B cell (primary cell): ENCODE results near the gene SLC25A38. TPM values are rescaled to one million over a fixed set of nuclear protein-coding genes. Genes with fewer than 3 reads are reported as not detected.

ENCODE experiments used
- ATAC-seq: fragments of 200-7000 bp; cut with Tn5 transposase; one replicate; pipeline ENCODE4 v1.10.0; 2021; ENCODE audit warnings: low read depth, mild to moderate bottlenecking, moderate number of reproducible peaks, moderate library complexity
- CTCF ChIA-PET: fragments of 350-600 bp; sonication (Branson Sonifier 250); formaldehyde crosslinking; loops from one replicate; lab custom pipeline; 2021; ENCODE audit warnings: antibody characterized with exemption, inconsistent platforms; lab: Charles Lee
- POLR2A ChIA-PET: fragments of 350-600 bp; sonication (Branson Sonifier 250); formaldehyde crosslinking; loops from one replicate; lab custom pipeline; 2021; ENCODE audit warnings: antibody characterized with exemption; lab: Charles Lee
- DNase-seq: peaks from one replicate; pipeline ENCODE4 v3.0.0; 2013
- H2AFZ ChIP-seq: 2 replicates; pipeline ENCODE4 v1.6.1; 2012; ENCODE audit warnings: mild to moderate bottlenecking, low read depth, low read length; ENCODE audit not compliant: insufficient read depth, poor library complexity, severe bottlenecking
- H3K27ac ChIP-seq, 2 donors: 1 replicate in 1 of 2; 2 replicates in 1 of 2; pipeline ENCODE4 v1.5.1; 2012 to 2013; ENCODE audit warnings: low read length in 2 of 2, mild to moderate bottlenecking in 2 of 2, moderate library complexity in 1 of 2
- H3K27me3 ChIP-seq, 4 experiments: fragments of 200-600 bp in 1 of 4; sonication (generic) in 1 of 4; replicated peaks in 1 of 4; 1 replicate in 2 of 4; 2 replicates in 2 of 4; pipeline versions ENCODE4 v1.6.1 to v1.7.0; 2013 to 2016; ENCODE audit warnings: low read length in 3 of 4, mild to moderate bottlenecking in 2 of 4, mixed read lengths in 1 of 4, moderate library complexity in 1 of 4; ENCODE audit not compliant: insufficient read depth in 4 of 4, control insufficient read depth in 3 of 4; ENCODE audit errors: control extremely low read depth in 1 of 4
- H3K36me3 ChIP-seq, 2 experiments: replicated peaks in 1 of 2; 1 replicate in 1 of 2; 2 replicates in 1 of 2; pipeline versions ENCODE4 v1.6.1 to v1.7.1; 2013; ENCODE audit warnings: low read length in 1 of 2; ENCODE audit not compliant: insufficient read depth in 2 of 2, control insufficient read depth in 1 of 2; ENCODE audit errors: control extremely low read depth in 1 of 2, extremely low read depth in 1 of 2
- H3K4me1 ChIP-seq, 2 donors: fragments of 200-600 bp in 1 of 2; sonication (generic) in 1 of 2; 1 replicate in 1 of 2; 2 replicates in 1 of 2; pipeline versions ENCODE4 v1.5.1 to v1.6.1; 2013 to 2017; ENCODE audit warnings: low read length in 2 of 2; ENCODE audit not compliant: control insufficient read depth in 2 of 2, insufficient read depth in 2 of 2
- H3K4me2 ChIP-seq: replicated peaks from 2 replicates; pipeline ENCODE3; 2012; ENCODE audit warnings: mild to moderate bottlenecking, low read depth, low read length; ENCODE audit not compliant: poor library complexity, severe bottlenecking
- H3K4me3 ChIP-seq, 5 experiments: fragments of 200-600 bp in 1 of 5; sonication (generic) in 1 of 5; 1 replicate in 3 of 5; 2 replicates in 2 of 5; pipeline versions ENCODE4 v1.5.1 to v1.7.0; 2011 to 2016; ENCODE audit warnings: low read length in 4 of 5, mild to moderate bottlenecking in 4 of 5, low read depth in 2 of 5, control low read depth in 1 of 5, moderate library complexity in 1 of 5; ENCODE audit not compliant: insufficient read depth in 1 of 5; ENCODE audit errors: control extremely low read depth in 1 of 5, extremely low read depth in 1 of 5
- H3K79me2 ChIP-seq: fragments of 200-600 bp; sonication (generic); one replicate; pipeline ENCODE4 v1.6.0; 2016; ENCODE audit warnings: low read length; ENCODE audit not compliant: control insufficient read depth, insufficient read depth
- H3K9ac ChIP-seq: fragments of 200-600 bp; sonication (generic); 2 replicates; pipeline ENCODE4 v1.6.1; 2017; ENCODE audit warnings: mild to moderate bottlenecking, low read length, moderate library complexity
- H3K9me3 ChIP-seq, 3 donors: one replicate each; pipeline versions ENCODE4 v1.6.1 to v1.7.1; 2013; ENCODE audit warnings: low read length in 2 of 3; ENCODE audit not compliant: control insufficient read depth in 2 of 3, insufficient read depth in 1 of 3; ENCODE audit errors: control extremely low read depth in 1 of 3
- H4K20me1 ChIP-seq: 2 replicates; pipeline ENCODE4 v1.6.0; 2012; ENCODE audit warnings: mild to moderate bottlenecking, low read length; ENCODE audit not compliant: insufficient read depth, control insufficient read depth, poor library complexity, severe bottlenecking
- H3K27ac Mint-ChIP-seq: one replicate; pipeline ENCODE4 v1.8.0; 2021; ENCODE audit warnings: mixed read lengths
- H3K27me3 Mint-ChIP-seq: one replicate; pipeline ENCODE4 v1.8.0; 2021; ENCODE audit warnings: mixed read lengths
- H3K4me1 Mint-ChIP-seq: one replicate; pipeline ENCODE4 v1.8.0; 2021; ENCODE audit warnings: mixed read lengths
- H3K4me3 Mint-ChIP-seq: one replicate; pipeline ENCODE4 v1.8.0; 2021; ENCODE audit warnings: mixed read lengths
- H3K9me3 Mint-ChIP-seq: one replicate; pipeline ENCODE4 v1.8.0; 2022; ENCODE audit warnings: mixed read lengths; ENCODE audit not compliant: insufficient read depth
- EZH2 ChIP-seq: IDR thresholded peaks from 2 replicates; pipeline ENCODE4 v1.6.1; 2012; ENCODE audit warnings: borderline replicate concordance, low read depth, mild to moderate bottlenecking, moderate library complexity, low read length; ENCODE audit not compliant: insufficient read depth, poor library complexity, severe bottlenecking
- WGBS: methylation state at CpG from one replicate; pipeline ENCODE4 v1.1.5; 2013; ENCODE audit warnings: missing lambda C conversion rate; ENCODE audit not compliant: insufficient coverage; 5-methylcytosine and 5-hydroxymethylcytosine counted together
- intact Hi-C: fragments of 100-400 bp; cut with micrococcal nuclease; formaldehyde crosslinking; loops from one replicate; pipeline ENCODE4 v1.10.0; 2022
- polyA plus RNA-seq: library from polyadenylated mRNA; depleted of rRNA; stranded (reverse); fragments of >200 nt; gene quantifications from 2 replicates; pipeline ENCODE4 v1.2.3, GENCODE V29; 2012
- total RNA-seq, 2 donors: library from RNA; stranded (reverse); fragments of 120-200 nt in 1 of 2; gene quantifications; 1 replicate in 1 of 2; 2 replicates in 1 of 2; pipeline versions ENCODE4 v1.2.3 to v1.2.4, GENCODE V29; 2013 to 2022
- TF ChIP-seq, protein P1 (sequence below): fragments of 200-600 bp; IDR thresholded peaks from one replicate; pipeline ENCODE4 v1.8.0; 2022; ENCODE audit warnings: antibody characterized with exemption, mild to moderate bottlenecking

SLC25A38 gene
- total and polyA plus RNA-seq, 2 donors (not counting 1 experiment from before 2014, with no cell fraction given), result 45.5 to 53.0 TPM

DNA sequence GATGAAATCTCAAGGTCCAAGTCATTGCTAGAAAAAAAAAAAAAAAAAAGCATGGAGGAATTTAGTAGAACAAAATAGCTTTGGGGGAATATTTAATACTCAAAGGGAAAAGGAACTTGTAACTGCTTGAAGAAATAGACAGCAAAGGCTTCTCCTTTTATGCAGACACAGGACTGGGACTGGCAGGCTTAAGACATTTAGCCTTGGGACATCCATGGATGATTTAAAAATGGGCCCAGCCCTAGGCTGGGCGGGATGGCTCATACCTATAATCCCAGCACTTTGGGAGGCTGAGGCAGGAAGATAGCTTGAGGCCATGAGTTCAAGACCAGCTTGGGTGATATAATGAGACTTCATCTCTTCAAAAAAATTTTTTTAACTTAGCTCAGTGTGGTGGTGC, 43.1 kb downstream of the SLC25A38 start:
- no peak overlapping the region for H3K4me2 ChIP-seq
- no peaks in the 10 kb centered on the region for H3K79me2 ChIP-seq
- no peaks in the 10 kb centered on the region for H4K20me1 ChIP-seq
- no peak overlapping the region for H3K4me3 Mint-ChIP-seq
- peaks cover 0 to 3% (median 0%) of the 10 kb centered on the region in 4 experiments for H3K27me3 ChIP-seq
- H3K4me1 ChIP-seq, result no peaks in the 10 kb centered on the region
- no peak for TF ChIP-seq EZH2
- TF ChIP-seq, protein P1, sequence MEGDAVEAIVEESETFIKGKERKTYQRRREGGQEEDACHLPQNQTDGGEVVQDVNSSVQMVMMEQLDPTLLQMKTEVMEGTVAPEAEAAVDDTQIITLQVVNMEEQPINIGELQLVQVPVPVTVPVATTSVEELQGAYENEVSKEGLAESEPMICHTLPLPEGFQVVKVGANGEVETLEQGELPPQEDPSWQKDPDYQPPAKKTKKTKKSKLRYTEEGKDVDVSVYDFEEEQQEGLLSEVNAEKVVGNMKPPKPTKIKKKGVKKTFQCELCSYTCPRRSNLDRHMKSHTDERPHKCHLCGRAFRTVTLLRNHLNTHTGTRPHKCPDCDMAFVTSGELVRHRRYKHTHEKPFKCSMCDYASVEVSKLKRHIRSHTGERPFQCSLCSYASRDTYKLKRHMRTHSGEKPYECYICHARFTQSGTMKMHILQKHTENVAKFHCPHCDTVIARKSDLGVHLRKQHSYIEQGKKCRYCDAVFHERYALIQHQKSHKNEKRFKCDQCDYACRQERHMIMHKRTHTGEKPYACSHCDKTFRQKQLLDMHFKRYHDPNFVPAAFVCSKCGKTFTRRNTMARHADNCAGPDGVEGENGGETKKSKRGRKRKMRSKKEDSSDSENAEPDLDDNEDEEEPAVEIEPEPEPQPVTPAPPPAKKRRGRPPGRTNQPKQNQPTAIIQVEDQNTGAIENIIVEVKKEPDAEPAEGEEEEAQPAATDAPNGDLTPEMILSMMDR, result no peak
- DNase-seq (no peak), ATAC-seq (no peak)
- H3K9me3 ChIP-seq, result no peaks in the 10 kb centered on the region
- no peak overlapping the region for H2AFZ ChIP-seq
- H3K27me3 Mint-ChIP-seq, result peaks cover 14% of the 10 kb centered on the region
- CTCF ChIA-PET, result interaction anchor here (1.9 kb wide), 1 partner anchor 9 kb away, joined by 5 read pairs; no protein-coding TSS in a partner anchor
- no peaks in the 10 kb centered on the region for H3K4me1 Mint-ChIP-seq
- no peak overlapping the region for H3K9ac ChIP-seq
- no peak overlapping the region for H3K27ac Mint-ChIP-seq
- H3K4me3 ChIP-seq, result no peak overlapping the region
- POLR2A ChIA-PET, result no interaction called here
- H3K9me3 Mint-ChIP-seq, result no peaks in the 10 kb centered on the region
- intact Hi-C loops, result no loop called here
- no peaks in the 10 kb centered on the region for H3K36me3 ChIP-seq
- no CpG with 5 or more reads among the region's 1 CpG for WGBS
- H3K27ac ChIP-seq, result no peak overlapping the region

DNA sequence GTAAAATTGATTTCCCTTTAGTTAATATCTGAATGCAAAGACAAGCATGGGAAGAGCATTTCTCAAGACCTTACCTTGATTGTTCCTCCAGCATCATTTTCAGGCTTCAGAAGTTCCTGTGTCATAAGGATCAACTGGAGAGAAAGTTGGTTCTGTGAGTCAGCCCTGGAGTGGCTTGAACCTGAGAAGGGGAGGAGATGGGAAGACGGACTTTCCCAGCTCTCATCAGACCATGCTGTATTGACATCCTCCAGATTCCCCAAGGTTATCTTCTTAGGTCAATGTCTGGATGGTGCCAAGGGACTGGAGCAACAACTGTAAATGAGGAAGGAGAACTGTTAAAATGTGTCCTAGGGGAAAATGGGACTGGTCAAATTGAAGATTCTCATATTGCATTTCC, 44.3 kb downstream of the SLC25A38 start:
- Histone ChIP-seq H3K4me1 (no peaks in the 10 kb centered on the region), H4K20me1 (no peaks in the 10 kb centered on the region), H3K36me3 (no peaks in the 10 kb centered on the region), H3K4me2 (no peak overlapping the region), H3K27me3 (peaks cover 0 to 3% (median 0%) of the 10 kb centered on the region in 4 experiments), H2AFZ (no peak overlapping the region), H3K27ac (no peak overlapping the region), H3K9me3 (no peaks in the 10 kb centered on the region), H3K4me3 (no peak overlapping the region), H3K9ac (no peak overlapping the region), H3K79me2 (no peaks in the 10 kb centered on the region)
- Mint-ChIP-seq H3K4me1 (no peaks in the 10 kb centered on the region), H3K4me3 (no peak overlapping the region), H3K27me3 (peaks cover 17% of the 10 kb centered on the region), H3K9me3 (no peaks in the 10 kb centered on the region), H3K27ac (no peak overlapping the region)
- TF ChIP-seq EZH2, result no peak
- TF ChIP-seq, protein P1, result no peak
- ATAC-seq, result no peak
- ChIA-PET CTCF (interaction anchor here (0.8 kb wide), 1 partner anchor 20 kb away, joined by 3 read pairs; no protein-coding TSS in a partner anchor), POLR2A (no interaction called here)
- intact Hi-C loops, result no loop called here
- DNase-seq, result no peak
- no CpG with 5 or more reads among the region's 1 CpG for WGBS
